Subcutaneous abdominal adipose tissue (tissue), 5 donors: ENCODE results near the gene SESTD1.
A peak's percentile ranks its signal among the peaks of the same experiment; 100 is the strongest.

Source experiments
- H3K27ac ChIP-seq: one replicate; pipeline ENCODE4 v1.7.0; 2013; ENCODE audit warnings: low read depth, mild to moderate bottlenecking, inconsistent platforms, low read length, moderate library complexity
- H3K27me3 ChIP-seq, 5 donors: one replicate each; pipeline ENCODE4 v1.7.0; 2013; ENCODE audit warnings: low read length in 5 of 5, inconsistent platforms in 1 of 5; ENCODE audit not compliant: control insufficient read depth in 5 of 5, insufficient read depth in 4 of 5
- H3K36me3 ChIP-seq, 5 donors: one replicate each; pipeline ENCODE4 v1.7.0; 2013; ENCODE audit warnings: low read length in 5 of 5; ENCODE audit not compliant: control insufficient read depth in 5 of 5, insufficient read depth in 5 of 5
- H3K4me1 ChIP-seq, 5 donors: one replicate each; pipeline ENCODE4 v1.7.0; 2013; ENCODE audit warnings: low read length in 5 of 5, mild to moderate bottlenecking in 3 of 5, moderate library complexity in 1 of 5; ENCODE audit not compliant: control insufficient read depth in 5 of 5, insufficient read depth in 5 of 5
- H3K4me3 ChIP-seq, 5 donors: one replicate each; pipeline ENCODE4 v1.7.0; 2013; ENCODE audit warnings: low read length in 5 of 5, low read depth in 1 of 5
- H3K9ac ChIP-seq, 5 donors: one replicate each; pipeline ENCODE4 v1.7.0; 2013; ENCODE audit warnings: low read length in 5 of 5, mild to moderate bottlenecking in 4 of 5, moderate library complexity in 3 of 5
- H3K9me3 ChIP-seq, 5 donors: one replicate each; pipeline ENCODE4 v1.7.0; 2013; ENCODE audit warnings: low read length in 5 of 5; ENCODE audit not compliant: control insufficient read depth in 5 of 5
- donor health status: healthy.
- donor health status: healthy.
- donor health status: healthy.
- donor health status: healthy.
- donor health status: healthy.

The SESTD1 gene

GRCh38 chr2:179240481-179241451 lies 23.9 kb downstream of the SESTD1 start:
- H3K4me3 ChIP-seq, result no peak overlapping the region
- no peak overlapping the region for H3K9ac ChIP-seq
- H3K27me3 ChIP-seq, result no peaks in the 10 kb centered on the region
- H3K27ac ChIP-seq, result peak overlapping the region; percentile 38
- no peaks in the 10 kb centered on the region for H3K9me3 ChIP-seq
- no peaks in the 10 kb centered on the region for H3K36me3 ChIP-seq
- peaks cover 0 to 38% (median 30%) of the 10 kb centered on the region in 5 donors for H3K4me1 ChIP-seq

GRCh38 chr2:179239838-179240237 lies 24.8 kb downstream of the SESTD1 start:
- H3K4me3 ChIP-seq, result no peak overlapping the region
- H3K9me3 ChIP-seq, result no peaks in the 10 kb centered on the region
- peaks cover 0 to 43% (median 35%) of the 10 kb centered on the region in 5 donors for H3K4me1 ChIP-seq
- no peak overlapping the region for H3K9ac ChIP-seq
- H3K27ac ChIP-seq, result peak overlapping the region; percentile 38
- no peaks in the 10 kb centered on the region for H3K36me3 ChIP-seq
- no peaks in the 10 kb centered on the region for H3K27me3 ChIP-seq

- peak overlapping the region; percentile 45 for H3K27ac ChIP-seq
- peaks cover 0 to 48% (median 38%) of the 10 kb centered on the region in 5 donors for H3K4me1 ChIP-seq
- H3K9me3 ChIP-seq, result no peaks in the 10 kb centered on the region
- H3K36me3 ChIP-seq, result no peaks in the 10 kb centered on the region
- no peak overlapping the region for H3K9ac ChIP-seq
- no peaks in the 10 kb centered on the region for H3K27me3 ChIP-seq
- no peak overlapping the region for H3K4me3 ChIP-seq
These were observed 25.4 kb downstream of the SESTD1 start for GRCh38 chr2:179239195-179239594.

- H3K9me3 ChIP-seq, result no peaks in the 10 kb centered on the region
- H3K9ac ChIP-seq, result no peak overlapping the region
- H3K4me3 ChIP-seq, result no peak overlapping the region
- H3K27me3 ChIP-seq, result no peaks in the 10 kb centered on the region
- peaks cover 0 to 48% (median 42%) of the 10 kb centered on the region in 5 donors for H3K4me1 ChIP-seq
- H3K36me3 ChIP-seq, result peaks cover 0 to 3% (median 0%) of the 10 kb centered on the region in 5 donors
- peak overlapping the region; percentile 45 for H3K27ac ChIP-seq
These were observed 26.6 kb downstream of the SESTD1 start for GRCh38 chr2:179238027-179238426.

GRCh38 chr2:179237209-179237946 lies 27.3 kb downstream of the SESTD1 start:
- H3K27ac ChIP-seq, result peak overlapping the region; percentile 45
- no peak overlapping the region for H3K4me3 ChIP-seq
- no peaks in the 10 kb centered on the region for H3K27me3 ChIP-seq

DNA sequence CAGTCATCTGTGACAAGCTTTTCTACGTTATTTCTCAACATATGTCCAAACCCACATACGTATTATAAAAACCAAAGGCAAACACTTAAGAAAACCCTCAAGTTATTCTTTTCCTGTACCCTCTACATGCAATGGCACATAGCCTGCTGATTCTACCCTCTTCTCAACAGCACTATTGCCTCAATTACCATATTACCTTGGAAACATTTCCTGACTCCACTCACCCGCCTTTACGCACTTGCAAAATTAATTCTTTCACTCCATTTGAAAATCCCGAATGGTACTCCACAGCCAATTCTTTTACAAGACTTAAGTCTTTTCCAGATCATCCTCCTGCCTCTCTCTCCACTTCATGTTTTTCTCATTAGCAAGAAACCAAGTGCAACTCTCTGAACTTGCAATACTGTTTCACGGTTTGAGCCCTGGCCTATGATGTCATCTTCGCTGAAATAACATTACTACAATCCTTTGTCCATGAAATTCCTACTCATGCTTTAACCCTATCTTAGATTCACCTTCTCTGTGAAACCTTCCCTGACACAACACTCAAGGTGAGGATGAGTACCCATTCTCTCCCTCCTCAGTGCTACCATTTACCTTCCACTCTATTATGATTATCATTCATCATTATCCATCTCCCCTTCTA lies 29.0 kb downstream of the SESTD1 start:
- Histone ChIP-seq H3K9ac (no peak overlapping the region), H3K27ac (no peak overlapping the region), H3K4me3 (no peak overlapping the region), H3K4me1 (peaks cover 0 to 46% (median 40%) of the 10 kb centered on the region in 5 donors), H3K9me3 (no peaks in the 10 kb centered on the region), H3K27me3 (no peaks in the 10 kb centered on the region), H3K36me3 (peaks cover 0 to 3% (median 0%) of the 10 kb centered on the region in 5 donors)

More at GRCh38 chr2:179237209-179237946, 27.3 kb downstream of the SESTD1 start:
- H3K4me1 ChIP-seq, result peaks cover 0 to 48% (median 42%) of the 10 kb centered on the region in 5 donors
- no peak overlapping the region for H3K9ac ChIP-seq
- H3K9me3 ChIP-seq, result no peaks in the 10 kb centered on the region
- H3K36me3 ChIP-seq, result peaks cover 0 to 3% (median 0%) of the 10 kb centered on the region in 5 donors

- H3K9me3 ChIP-seq, result no peaks in the 10 kb centered on the region
- H3K27ac ChIP-seq, result no peak overlapping the region
These were observed 29.9 kb downstream of the SESTD1 start for GRCh38 chr2:179234658-179235240.

GRCh38 chr2:179233626-179234430 lies 30.8 kb downstream of the SESTD1 start:
- Histone ChIP-seq H3K4me1 (peaks cover 0 to 36% (median 30%) of the 10 kb centered on the region in 5 donors), H3K27me3 (no peaks in the 10 kb centered on the region), H3K9ac (no peak overlapping the region), H3K9me3 (no peaks in the 10 kb centered on the region), H3K36me3 (peaks cover 0 to 3% (median 0%) of the 10 kb centered on the region in 5 donors), H3K27ac (no peak overlapping the region), H3K4me3 (no peak overlapping the region)

More at GRCh38 chr2:179234658-179235240, 29.9 kb downstream of the SESTD1 start:
- H3K9ac ChIP-seq, result no peak overlapping the region
- peaks cover 0 to 3% (median 0%) of the 10 kb centered on the region in 5 donors for H3K36me3 ChIP-seq
- H3K27me3 ChIP-seq, result no peaks in the 10 kb centered on the region
- H3K4me1 ChIP-seq, result peaks cover 0 to 41% (median 36%) of the 10 kb centered on the region in 5 donors
- no peak overlapping the region for H3K4me3 ChIP-seq

DNA sequence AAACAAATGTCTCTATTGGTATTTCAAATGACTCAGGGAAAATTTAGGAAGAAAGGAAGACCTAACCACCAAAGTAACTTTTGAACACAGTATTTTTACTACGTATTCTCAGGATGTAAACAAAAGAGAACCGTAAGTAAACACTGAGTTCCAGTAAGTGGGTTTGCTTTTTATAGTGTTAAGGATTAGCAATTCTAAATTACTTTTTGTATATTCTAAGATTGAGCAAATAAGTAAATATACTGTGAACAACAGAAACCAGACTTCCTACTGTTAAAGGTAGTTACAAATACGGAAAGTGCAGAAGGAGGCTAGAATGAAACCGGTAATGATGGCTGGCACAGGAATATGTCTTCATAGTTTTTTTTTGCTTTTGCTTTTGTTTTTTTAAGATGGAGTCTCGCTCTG lies 31.5 kb downstream of the SESTD1 start:
- no peak overlapping the region for H3K27ac ChIP-seq
- no peaks in the 10 kb centered on the region for H3K9me3 ChIP-seq
- no peak overlapping the region for H3K4me3 ChIP-seq
- H3K4me1 ChIP-seq, result peaks cover 0 to 31% (median 25%) of the 10 kb centered on the region in 5 donors
- no peak overlapping the region for H3K9ac ChIP-seq
- peaks cover 0 to 3% (median 0%) of the 10 kb centered on the region in 5 donors for H3K36me3 ChIP-seq
- H3K27me3 ChIP-seq, result no peaks in the 10 kb centered on the region
